GM10847 (cell line): ENCODE data around the gene PRXL2C.

Experiments
- POLR2A ChIP-seq: IDR thresholded peaks from 2 replicates; pipeline ENCODE4 v1.6.1; 2011; ENCODE audit not compliant: insufficient read length; ENCODE audit errors: extremely low read depth

PRXL2C gene

GRCh38 chr9:96654450-96655197 is 493 bp downstream of the PRXL2C start:
- no peak for TF ChIP-seq POLR2A

GRCh38 chr9:96651626-96652025 is 3.5 kb downstream of the PRXL2C start:
- no peak for TF ChIP-seq POLR2A

GRCh38 chr9:96649620-96650324 is 5.3 kb downstream of the PRXL2C start:
- TF ChIP-seq POLR2A = no peak

GRCh38 chr9:96646081-96646991 is 8.8 kb downstream of the PRXL2C start:
- TF ChIP-seq POLR2A = no peak

GRCh38 chr9:96644137-96644536 is 11.0 kb downstream of the PRXL2C start:
- TF ChIP-seq POLR2A = no peak

GRCh38 chr9:96641514-96641913 is 13.6 kb downstream of the PRXL2C start:
- no peak for TF ChIP-seq POLR2A

- no peak for TF ChIP-seq POLR2A
Measured at GRCh38 chr9:96638606-96639364, 16.3 kb downstream of the PRXL2C start.

GRCh38 chr9:96636368-96636767 is 18.7 kb downstream of the PRXL2C start:
- TF ChIP-seq POLR2A = no peak

GRCh38 chr9:96626912-96627311 is 28.2 kb downstream of the PRXL2C start:
- TF ChIP-seq POLR2A = no peak

GRCh38 chr9:96621618-96622017 is 33.5 kb downstream of the PRXL2C start:
- no peak for TF ChIP-seq POLR2A

GRCh38 chr9:96620832-96621269 is 34.3 kb downstream of the PRXL2C start:
- TF ChIP-seq POLR2A = no peak

GRCh38 chr9:96620181-96620514 is 35.0 kb downstream of the PRXL2C start:
- no peak for TF ChIP-seq POLR2A

GRCh38 chr9:96619491-96620180 is 35.5 kb downstream of the PRXL2C start, which contains the start of gene CDC14B:
Gene CDC14B, minus strand, starts transcription at chr9:96619843. Its CDS starts 465 bp downstream, at chr9:96619378.
- no peak for TF ChIP-seq POLR2A

- TF ChIP-seq POLR2A = no peak
Measured at GRCh38 chr9:96619124-96619465, 36.0 kb downstream of the PRXL2C start.

GRCh38 chr9:96618209-96619123 is 36.7 kb downstream of the PRXL2C start:
- TF ChIP-seq POLR2A = no peak
